A549 treated with ZK216348 at 1 μM for 4 hours (cell line): ENCODE results near the gene ZNF385D. TPM values are rescaled to one million over a fixed set of nuclear protein-coding genes. Genes with fewer than 3 reads are reported as not detected.

Experiments
- total RNA-seq: library from RNA; stranded (reverse); fragments of 200-300 nt; extraction: Qiagen RNA extraction; gene quantifications from 5 replicates; pipeline ENCODE4 v1.2.3, GENCODE V29; 2022; ENCODE audit warnings: low read depth

ZNF385D gene, protein sequence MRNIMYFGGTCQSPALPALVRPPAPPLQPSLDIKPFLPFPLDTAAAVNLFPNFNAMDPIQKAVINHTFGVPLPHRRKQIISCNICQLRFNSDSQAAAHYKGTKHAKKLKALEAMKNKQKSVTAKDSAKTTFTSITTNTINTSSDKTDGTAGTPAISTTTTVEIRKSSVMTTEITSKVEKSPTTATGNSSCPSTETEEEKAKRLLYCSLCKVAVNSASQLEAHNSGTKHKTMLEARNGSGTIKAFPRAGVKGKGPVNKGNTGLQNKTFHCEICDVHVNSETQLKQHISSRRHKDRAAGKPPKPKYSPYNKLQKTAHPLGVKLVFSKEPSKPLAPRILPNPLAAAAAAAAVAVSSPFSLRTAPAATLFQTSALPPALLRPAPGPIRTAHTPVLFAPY
- total RNA-seq, result not detected in 5 replicates

DNA sequence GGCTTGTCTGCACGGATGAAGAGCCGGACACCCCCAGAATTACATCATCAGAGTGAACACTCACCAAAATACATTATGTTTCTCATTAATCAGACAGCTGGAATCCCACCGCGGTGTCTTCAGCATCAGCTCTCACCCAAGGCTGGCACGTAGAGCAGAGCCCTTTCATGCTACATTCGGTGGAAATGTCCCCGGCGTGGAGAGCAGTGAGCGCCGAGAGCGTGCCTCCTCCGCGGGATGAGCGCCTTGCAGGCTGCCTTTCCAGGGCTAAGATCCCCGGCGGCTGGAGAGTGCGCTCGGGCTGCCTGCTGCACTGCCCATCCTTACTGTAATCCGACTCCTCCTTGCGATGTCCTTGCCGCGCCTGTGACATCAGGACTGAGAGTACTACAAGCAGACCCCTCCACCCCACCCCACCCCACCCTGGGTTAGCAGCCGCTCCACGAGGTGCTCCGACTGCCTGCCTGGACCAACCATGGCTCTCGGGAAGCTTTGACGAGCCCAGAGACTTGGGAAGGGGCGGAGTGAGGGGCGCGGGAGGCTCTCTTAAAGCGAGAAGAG lies at the start of gene ZNF385D:
TSS of gene ZNF385D (minus strand) at position 380 of the 561 bp plus-strand sequence. CDS start at position 86, 294 bp downstream.

